ENCODE results near the gene EFNA4.
"Not testable (repeated sequence)": the region's sequence is repeated elsewhere in the genome, so short reads cannot be mapped to it uniquely, and the experiment has no call there.

EFNA4 gene

DNA sequence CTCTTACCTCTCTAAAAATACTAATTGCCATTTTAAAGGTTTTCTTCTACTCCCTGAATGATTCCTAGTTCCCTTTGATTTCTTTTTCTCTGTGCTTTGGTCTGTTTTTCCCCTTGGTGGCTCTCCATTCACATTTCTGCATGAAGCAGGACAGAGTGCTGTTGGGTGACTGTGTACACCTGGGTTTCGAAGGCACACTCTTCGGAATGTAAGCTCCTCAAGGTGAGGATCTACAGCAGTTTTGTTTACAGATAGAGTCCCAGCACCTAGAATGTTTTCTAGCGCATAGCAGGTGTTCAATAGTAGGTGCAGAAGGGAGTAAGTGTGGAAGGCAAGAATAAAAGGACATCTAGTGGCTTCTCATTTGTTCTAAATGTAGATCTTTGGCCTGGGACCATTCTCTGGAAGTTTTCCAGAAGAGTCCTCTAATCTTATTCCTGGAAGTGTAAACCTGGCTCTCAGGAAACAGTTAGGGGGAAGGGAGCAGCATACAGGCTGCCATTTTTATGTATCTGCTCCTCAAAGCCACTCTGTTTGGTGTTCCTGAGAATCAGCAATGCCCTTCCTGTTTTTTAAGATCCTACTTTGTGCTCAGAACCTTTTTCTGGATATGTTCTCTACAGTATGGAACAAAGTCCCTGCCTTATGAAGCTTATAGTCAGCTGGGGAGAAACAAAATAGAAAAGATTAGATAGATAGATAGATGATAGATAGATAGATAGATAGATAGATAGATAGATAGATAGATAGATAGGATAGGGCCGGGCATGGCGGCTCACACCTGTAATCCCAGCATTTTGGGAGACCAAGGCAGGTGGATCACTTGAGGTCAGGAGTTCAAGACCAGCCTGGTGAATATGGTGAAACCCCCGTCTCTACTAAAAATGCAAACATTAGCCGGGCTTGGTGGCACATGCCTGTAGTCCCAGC is 41.3 kb downstream of the EFNA4 start:
- H3K9me3 Mint-ChIP-seq (ENCODE audit: low read depth): no peaks in the 10 kb centered on the region
- H3K27ac Mint-ChIP-seq: no peak overlapping the region
- no peaks in the 10 kb centered on the region for H3K4me1 Mint-ChIP-seq (ENCODE audit: low read depth)
- H3K36me3 Mint-ChIP-seq: no peaks in the 10 kb centered on the region
- no peaks in the 10 kb centered on the region for H3K27me3 Mint-ChIP-seq
- no peak overlapping the region for H3K4me3 Mint-ChIP-seq

DNA sequence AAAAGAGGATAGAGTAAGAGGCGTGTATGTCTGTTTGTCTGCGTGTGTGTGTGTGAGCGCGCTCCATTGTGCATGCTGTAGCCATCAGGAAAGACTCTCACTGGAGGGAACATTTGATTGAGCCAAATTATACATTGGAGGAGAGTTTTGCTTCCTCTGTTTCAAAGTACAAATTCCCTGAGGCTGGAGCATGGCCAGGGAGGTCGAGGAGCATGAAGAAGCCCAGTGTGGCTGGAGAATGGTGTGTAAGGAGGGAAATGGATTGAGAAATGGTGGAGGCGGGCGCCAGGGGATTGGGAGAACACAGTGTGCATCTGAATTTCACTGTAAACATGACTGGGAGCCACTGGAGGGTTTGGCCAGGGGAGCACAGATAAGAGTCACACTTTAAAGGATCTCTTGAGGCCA is 42.1 kb downstream of the EFNA4 start:
- Mint-ChIP-seq H3K27me3 (no peaks in the 10 kb centered on the region), H3K4me3 (no peak overlapping the region), H3K36me3 (no peaks in the 10 kb centered on the region), H3K4me1 (ENCODE audit: low read depth) (no peaks in the 10 kb centered on the region), H3K9me3 (ENCODE audit: low read depth) (no peaks in the 10 kb centered on the region), H3K27ac (no peak overlapping the region)

DNA sequence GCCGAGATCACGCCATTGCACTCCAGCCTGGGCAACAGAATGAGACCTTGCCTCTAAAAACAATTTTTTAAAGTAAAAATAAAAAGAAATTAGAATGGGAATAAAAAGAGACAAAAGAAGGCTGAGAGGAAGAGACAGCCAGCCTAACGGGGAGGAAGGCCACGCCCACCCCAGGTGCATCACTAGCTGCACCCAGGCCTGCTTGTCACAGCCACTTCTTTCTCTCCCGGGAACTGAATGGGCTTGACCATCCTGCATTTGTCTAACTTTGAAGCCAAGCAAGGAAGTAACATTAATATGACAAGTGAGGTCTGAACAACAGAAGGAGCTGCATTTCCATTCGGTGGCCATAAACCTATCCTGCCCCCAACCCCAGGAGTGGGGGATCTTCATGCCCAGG is 43.3 kb downstream of the EFNA4 start:
- Mint-ChIP-seq H3K9me3 (ENCODE audit: low read depth) (no peaks in the 10 kb centered on the region), H3K27ac (no peak overlapping the region), H3K4me3 (no peak overlapping the region), H3K36me3 (no peaks in the 10 kb centered on the region), H3K4me1 (ENCODE audit: low read depth) (no peaks in the 10 kb centered on the region), H3K27me3 (no peaks in the 10 kb centered on the region)

DNA sequence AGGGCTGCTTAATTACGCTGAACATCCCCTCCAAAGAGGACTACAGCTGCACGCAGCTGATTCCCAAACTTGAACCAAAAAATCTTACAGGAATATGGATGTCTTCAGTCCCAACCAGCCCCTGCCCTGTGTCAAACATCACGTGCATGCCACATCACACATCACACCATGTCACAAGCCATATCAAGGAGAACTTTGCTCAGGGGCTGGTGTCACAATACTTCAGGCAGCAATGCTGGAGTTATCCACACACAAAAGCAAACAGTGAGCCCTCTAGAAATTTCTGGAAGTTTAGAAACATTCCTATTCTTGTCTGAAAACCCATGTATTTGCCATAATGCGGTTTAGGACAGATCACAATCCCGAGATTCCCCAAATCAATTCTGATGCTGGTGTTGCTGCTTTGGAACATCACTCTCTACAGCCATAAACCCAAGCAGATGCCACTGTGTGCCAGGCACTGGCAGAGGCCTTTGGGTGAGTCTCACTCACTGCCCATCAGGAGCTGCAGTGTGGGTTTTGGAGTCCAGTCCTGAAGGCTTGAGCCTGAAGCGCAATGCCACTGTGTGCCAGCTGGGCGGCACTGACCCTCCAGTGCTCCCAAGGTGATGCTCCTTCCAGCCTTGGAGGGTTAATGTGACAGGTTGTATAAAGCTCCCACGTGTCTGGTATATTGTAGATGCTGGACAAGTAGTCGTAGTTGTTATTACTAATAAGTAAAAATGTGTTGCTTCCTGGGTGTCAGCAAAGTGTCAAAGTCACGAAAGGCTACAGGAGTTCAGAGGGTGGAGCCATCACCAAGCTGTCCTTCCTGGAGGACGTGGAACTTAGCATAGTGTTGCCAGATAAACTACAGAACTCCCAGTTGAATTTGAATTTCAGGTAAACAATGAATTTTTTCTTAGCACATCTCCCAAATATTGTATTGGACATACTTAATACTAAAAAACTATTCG is 44.0 kb downstream of the EFNA4 start:
- H3K27me3 Mint-ChIP-seq: no peaks in the 10 kb centered on the region
- no peaks in the 10 kb centered on the region for H3K36me3 Mint-ChIP-seq
- no peak overlapping the region for H3K27ac Mint-ChIP-seq
- H3K9me3 Mint-ChIP-seq (ENCODE audit: low read depth): no peaks in the 10 kb centered on the region
- H3K4me3 Mint-ChIP-seq: no peak overlapping the region
- H3K4me1 Mint-ChIP-seq (ENCODE audit: low read depth): no peaks in the 10 kb centered on the region

DNA sequence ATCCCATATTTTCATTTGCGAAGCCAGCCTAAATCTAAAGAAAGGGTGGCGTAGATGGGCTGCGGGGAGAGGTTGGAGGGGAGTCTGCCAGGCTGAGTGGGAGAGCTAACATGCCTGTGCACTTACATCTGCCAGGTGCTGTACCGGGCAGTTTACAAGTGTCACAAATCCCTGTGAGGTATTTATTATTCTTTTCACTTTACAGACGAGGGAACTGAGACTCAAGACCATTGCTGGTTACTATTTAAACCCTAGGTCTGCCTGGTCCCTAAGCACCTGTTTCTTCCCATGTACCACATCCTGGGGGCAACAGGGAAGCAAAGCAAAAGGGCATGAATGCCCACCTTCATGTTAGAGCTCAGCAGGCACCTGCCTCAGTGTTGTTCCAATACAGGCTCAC is 44.8 kb downstream of the EFNA4 start:
- Mint-ChIP-seq H3K27ac (no peak overlapping the region), H3K4me3 (no peak overlapping the region), H3K9me3 (ENCODE audit: low read depth) (no peaks in the 10 kb centered on the region), H3K4me1 (ENCODE audit: low read depth) (no peaks in the 10 kb centered on the region), H3K27me3 (no peaks in the 10 kb centered on the region), H3K36me3 (no peaks in the 10 kb centered on the region)

DNA sequence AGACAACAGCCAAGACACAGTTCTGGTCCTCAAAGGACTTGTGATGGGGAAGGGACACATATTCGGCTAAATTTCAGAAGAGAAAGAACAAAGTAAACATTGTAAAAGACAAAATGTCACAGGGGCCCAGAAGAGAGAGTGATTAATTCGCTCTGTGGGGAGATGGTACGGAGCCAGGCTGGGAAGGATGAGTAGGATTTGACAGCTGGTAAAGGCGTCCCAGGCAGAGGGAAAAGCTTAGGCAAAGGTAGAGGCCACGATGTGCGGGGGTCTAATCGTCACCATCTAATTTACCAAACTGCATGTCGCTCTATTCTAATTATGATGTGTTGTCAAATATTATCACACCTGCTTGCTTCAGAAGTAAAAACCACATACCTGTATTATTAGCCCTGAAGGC is 46.8 kb downstream of the EFNA4 start:
- no peaks in the 10 kb centered on the region for H3K4me1 Mint-ChIP-seq (ENCODE audit: low read depth)
- no peak overlapping the region for H3K4me3 Mint-ChIP-seq
- no peaks in the 10 kb centered on the region for H3K9me3 Mint-ChIP-seq (ENCODE audit: low read depth)
- no peaks in the 10 kb centered on the region for H3K27me3 Mint-ChIP-seq
- no peaks in the 10 kb centered on the region for H3K36me3 Mint-ChIP-seq
- H3K27ac Mint-ChIP-seq: no peak overlapping the region

DNA sequence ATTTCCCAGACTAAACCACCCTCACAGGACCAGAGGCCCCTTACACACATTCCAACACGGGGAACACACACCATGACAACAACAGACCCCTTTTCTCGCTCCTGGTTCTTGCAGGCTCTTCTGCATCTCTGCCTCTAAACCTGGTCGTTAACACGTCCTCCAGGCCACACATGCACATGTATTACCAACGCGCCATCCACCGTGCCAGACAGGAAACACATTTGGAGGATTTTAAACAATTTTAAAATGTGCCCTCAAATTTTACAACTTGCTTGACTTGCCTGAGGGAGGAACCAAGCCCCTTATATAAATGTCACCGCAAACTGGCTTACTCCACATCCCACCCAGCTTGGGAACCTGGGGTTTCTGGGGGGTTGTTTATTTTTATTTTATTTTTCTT is 47.3 kb downstream of the EFNA4 start:
- Mint-ChIP-seq H3K27me3 (no peaks in the 10 kb centered on the region), H3K9me3 (ENCODE audit: low read depth) (no peaks in the 10 kb centered on the region), H3K4me1 (ENCODE audit: low read depth) (no peaks in the 10 kb centered on the region), H3K27ac (no peak overlapping the region), H3K36me3 (no peaks in the 10 kb centered on the region), H3K4me3 (no peak overlapping the region)

DNA sequence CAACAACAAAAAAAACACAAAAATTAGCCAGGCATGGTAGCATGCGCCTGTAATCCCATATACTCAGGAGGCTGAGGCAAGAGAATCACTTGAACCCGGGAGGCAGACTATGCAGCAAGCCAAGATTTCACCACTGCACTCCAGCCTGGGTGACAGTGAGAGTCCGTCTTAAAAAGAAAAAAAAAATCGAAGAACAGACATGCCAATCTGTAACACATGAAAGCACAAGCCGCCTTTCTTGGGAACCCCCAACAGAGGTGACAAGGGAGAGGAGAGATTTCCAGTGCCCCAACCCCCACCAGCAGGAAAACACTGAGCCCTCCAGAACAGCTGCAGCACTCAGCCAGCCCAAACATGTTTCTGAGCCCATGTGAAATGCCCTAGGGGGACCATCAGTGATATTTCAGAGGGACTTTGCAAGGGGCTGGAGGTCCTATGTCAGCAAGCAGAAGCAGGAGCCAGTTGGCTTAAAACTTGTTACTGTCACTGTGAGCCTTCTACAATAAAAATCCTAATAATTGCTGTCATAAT is 50.0 kb downstream of the EFNA4 start:
- H3K9me3 Mint-ChIP-seq (ENCODE audit: low read depth): no peaks in the 10 kb centered on the region
- no peak overlapping the region for H3K4me3 Mint-ChIP-seq
- no peaks in the 10 kb centered on the region for H3K27me3 Mint-ChIP-seq
- H3K27ac Mint-ChIP-seq: no peak overlapping the region
- no peaks in the 10 kb centered on the region for H3K36me3 Mint-ChIP-seq
- no peaks in the 10 kb centered on the region for H3K4me1 Mint-ChIP-seq (ENCODE audit: low read depth)

DNA sequence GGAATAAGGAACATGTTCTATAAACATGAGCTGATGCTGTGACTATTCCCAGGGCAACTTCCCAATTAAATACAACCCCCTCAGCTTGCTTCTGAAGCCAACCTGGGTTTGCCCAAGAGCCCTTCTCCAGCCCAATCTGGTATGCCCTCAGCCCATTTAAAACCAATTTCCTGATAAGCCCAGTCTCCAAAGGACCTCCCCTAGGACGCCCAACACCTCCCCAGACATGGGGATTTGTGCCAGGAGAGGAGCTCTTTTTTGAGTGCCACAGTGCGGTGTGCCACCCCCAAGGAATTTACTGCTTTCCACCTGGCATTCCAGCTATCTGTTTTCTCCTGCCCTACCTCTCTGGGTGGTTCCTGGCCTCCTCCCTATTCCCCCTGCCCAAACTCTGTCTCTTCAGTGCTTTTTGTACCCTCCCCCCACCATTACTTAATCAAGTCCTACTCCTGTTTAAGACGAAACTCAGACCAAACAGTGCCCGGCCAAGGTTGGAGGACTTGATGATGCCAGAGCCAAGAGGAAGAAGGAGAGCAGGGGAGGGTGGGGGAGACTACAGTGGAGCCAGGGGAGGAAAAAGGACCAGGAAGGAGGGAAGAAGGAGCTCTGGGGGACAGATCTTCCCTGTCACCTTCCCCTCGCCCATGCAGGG is 52.7 kb downstream of the EFNA4 start:
- Mint-ChIP-seq H3K36me3 (no peaks in the 10 kb centered on the region), H3K9me3 (ENCODE audit: low read depth) (no peaks in the 10 kb centered on the region), H3K27ac (no peak overlapping the region), H3K27me3 (no peaks in the 10 kb centered on the region), H3K4me1 (ENCODE audit: low read depth) (no peaks in the 10 kb centered on the region), H3K4me3 (no peak overlapping the region)

DNA sequence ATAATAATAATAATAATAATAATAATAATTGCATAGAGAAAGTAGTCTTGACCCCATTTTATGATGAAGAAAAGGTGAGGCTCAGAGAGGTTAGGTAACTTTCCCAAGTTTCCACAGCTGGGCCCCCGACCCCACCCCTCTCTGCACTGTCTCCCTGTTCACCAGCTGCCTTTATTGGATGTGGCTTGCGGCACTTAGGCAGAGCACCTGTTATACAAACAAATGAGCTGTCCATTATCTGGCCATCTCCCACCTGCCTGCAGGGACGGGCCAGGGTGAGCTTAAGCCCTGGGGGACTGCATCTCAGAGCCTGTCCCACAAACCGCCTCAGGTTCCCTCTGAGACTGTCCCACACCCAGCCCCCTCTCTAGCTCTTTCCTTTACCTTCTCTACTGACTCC is 54.1 kb downstream of the EFNA4 start:
- H3K9me3 Mint-ChIP-seq (ENCODE audit: low read depth): no peaks in the 10 kb centered on the region
- no peaks in the 10 kb centered on the region for H3K27me3 Mint-ChIP-seq
- no peaks in the 10 kb centered on the region for H3K36me3 Mint-ChIP-seq
- H3K4me3 Mint-ChIP-seq: no peak overlapping the region
- no peak overlapping the region for H3K27ac Mint-ChIP-seq
- H3K4me1 Mint-ChIP-seq (ENCODE audit: low read depth): no peaks in the 10 kb centered on the region

DNA sequence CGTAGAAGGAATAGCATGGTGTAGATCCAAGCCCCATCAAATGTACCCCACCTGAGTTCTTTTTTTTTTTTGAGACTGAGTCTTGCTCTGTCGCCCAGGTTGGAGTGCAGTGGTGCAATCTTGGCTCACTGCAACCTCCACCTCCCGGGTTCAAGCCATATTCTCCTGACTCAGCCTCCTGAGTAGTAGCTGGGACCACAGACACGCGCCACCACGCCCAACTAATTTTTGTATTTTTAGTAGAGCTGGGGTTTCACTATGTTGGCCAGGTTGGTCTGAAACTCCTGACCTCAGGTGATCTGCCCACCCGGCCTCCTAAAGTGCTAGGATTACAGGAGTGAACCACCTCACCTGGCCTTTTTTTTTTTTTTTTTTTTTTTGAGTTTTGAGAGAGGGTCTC is 54.5 kb downstream of the EFNA4 start:
- not testable (repeated sequence) for H3K36me3 Mint-ChIP-seq; H3K27ac Mint-ChIP-seq; H3K9me3 Mint-ChIP-seq (ENCODE audit: low read depth); H3K4me3 Mint-ChIP-seq; H3K4me1 Mint-ChIP-seq (ENCODE audit: low read depth); H3K27me3 Mint-ChIP-seq

Measured in activated naive CD8-positive, alpha-beta T cell (primary cell).